Adrenal gland (tissue), 12 donors: ENCODE results near the gene SHROOM2. TPM values are rescaled to one million over a fixed set of nuclear protein-coding genes. Genes with fewer than 3 reads are reported as not detected.

Source experiments
- DNase-seq, 7 donors: peaks; one replicate each; pipeline ENCODE4 v3.0.0-alpha.2; 2019 to 2020
- H3K27ac ChIP-seq, 5 donors: fragments of 200-600 bp; sonication (generic) in 4 of 5; 1 replicate in 3 of 5; 2 replicates in 2 of 5; pipeline versions ENCODE4 v1.5.1 to v1.8.0; 2016 to 2020; ENCODE audit warnings: mild to moderate bottlenecking in 1 of 5
- H3K27me3 ChIP-seq: fragments of 200-600 bp; 2 replicates; pipeline ENCODE4 v1.8.0; 2021
- H3K36me3 ChIP-seq, 2 donors: fragments of 200-600 bp; replicated peaks in 1 of 2; 1 replicate in 1 of 2; 2 replicates in 1 of 2; pipeline versions ENCODE4 v1.5.1 to v1.8.0; 2018 to 2022
- H3K4me1 ChIP-seq, 2 donors: fragments of 200-600 bp; replicated peaks in 1 of 2; 1 replicate in 1 of 2; 2 replicates in 1 of 2; pipeline versions ENCODE4 v1.5.1 to v1.8.0; 2018 to 2021
- H3K4me3 ChIP-seq, 4 donors: fragments of 200-600 bp; sonication (generic) in 3 of 4; one replicate each; pipeline ENCODE4 v1.5.1; 2016 to 2018
- H3K9me3 ChIP-seq, 3 donors: fragments of 200-600 bp; sonication (generic) in 1 of 3; replicated peaks in 1 of 3; 1 replicate in 2 of 3; 2 replicates in 1 of 3; pipeline versions ENCODE4 v1.5.1 to v1.8.0; 2016 to 2021
- POLR2A ChIP-seq, 2 donors: fragments of 450-650 bp; IDR thresholded peaks; one replicate each; pipeline ENCODE4 v1.6.1; 2017; ENCODE audit warnings: antibody characterized with exemption in 2 of 2, mild to moderate bottlenecking in 2 of 2, moderate library complexity in 1 of 2
- WGBS, 4 donors: extraction: QIAGEN DNeasy Blood & Tissue Kit in 2 of 4; methylation state at CpG; one replicate each; pipeline versions ENCODE4 v1.1.5 to v1.1.7; 2013 to 2017; 5-methylcytosine and 5-hydroxymethylcytosine counted together
- intact Hi-C, 2 donors: fragments of 100-400 bp; cut with DNase I; formaldehyde crosslinking; loops; one replicate each; pipeline versions ENCODE4 v1.14.1 to v1.15.0; 2022 to 2023
- polyA plus RNA-seq, 3 donors: library from polyadenylated mRNA; stranded (reverse); fragments of 200-250 nt in 2 of 3; fragments of 350-450 nt in 1 of 3; fragmentation: Illumina TruSeq in 1 of 3; extraction: RNeasy Lipid Tissue Mini Kit (QIAGEN cat#74804) in 1 of 3; gene quantifications; one replicate each; pipeline ENCODE4 v1.2.3, GENCODE V29; 2013 to 2014
- total RNA-seq, 9 donors: library from RNA; depleted of rRNA in 4 of 9; stranded (reverse); fragments of >200 nt in 4 of 9; fragments of 120-200 nt in 1 of 9; fragmentation: NEBNext Ultra II Directional in 1 of 9; extraction: Animal tissue kit (Norgen Biotek cat#: 25700) in 1 of 9; gene quantifications; one replicate each; pipeline versions ENCODE4 v1.1.0 to v1.2.4, GENCODE V29; 2013 to 2023
- TF ChIP-seq, protein P1 (sequence below), 6 experiments: fragments of 450-650 bp in 4 of 6; fragments of 200-600 bp in 2 of 6; sonication (generic) in 1 of 6; IDR thresholded peaks; 1 replicate in 5 of 6; 2 replicates in 1 of 6; pipeline versions ENCODE4 v1.5.1 to v1.8.0; 2016 to 2021; ENCODE audit warnings: antibody characterized with exemption in 6 of 6, mild to moderate bottlenecking in 2 of 6, moderate library complexity in 1 of 6
- donor health status: healthy with polysubstance abuse.
- donor health status: Bipolar disorder and iron deficiency.
- donor health status: DM: yes; HTN: yes; CAD: no.
- donor health status: DM: no; HTN: no; CAD: no.
- donor health status: DM: no; HTN: no; CAD: no.
- donor health status: DM: yes; HTN: yes; CAD: no.

SHROOM2 gene
- total and polyA plus RNA-seq, 12 donors: 1.7 to 7.2 (median 4.0) TPM

DNA sequence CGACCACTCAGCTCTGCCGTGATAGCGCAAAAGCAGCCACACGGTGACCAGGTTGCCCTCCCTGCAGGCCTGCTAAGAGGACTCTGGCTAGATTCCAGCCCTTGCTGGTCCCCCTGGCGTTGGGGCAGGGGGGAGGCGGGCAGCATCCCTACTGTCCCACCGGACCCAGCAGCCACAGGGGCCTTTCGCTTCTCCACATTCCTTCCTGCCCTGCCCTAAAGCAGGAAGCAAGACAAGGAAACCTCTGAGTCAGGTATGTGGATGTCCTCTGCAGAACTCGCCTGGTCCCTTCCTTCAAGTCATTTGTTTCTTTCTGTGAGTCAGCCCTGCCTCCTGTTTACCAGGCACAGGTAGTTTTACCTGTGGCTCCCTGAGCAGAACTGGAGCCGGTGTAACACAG, 120.7 kb downstream of the SHROOM2 start:
- WGBS, 4 donors: 84 to 94% (median 87%) methylated on average over 6 to 10 of the region's 10 CpGs
- H3K9me3 ChIP-seq: no peaks in the 10 kb centered on the region
- TF ChIP-seq POLR2A (IDR thresholded peaks at IDR 0.05): no peak
- TF ChIP-seq, protein P1, sequence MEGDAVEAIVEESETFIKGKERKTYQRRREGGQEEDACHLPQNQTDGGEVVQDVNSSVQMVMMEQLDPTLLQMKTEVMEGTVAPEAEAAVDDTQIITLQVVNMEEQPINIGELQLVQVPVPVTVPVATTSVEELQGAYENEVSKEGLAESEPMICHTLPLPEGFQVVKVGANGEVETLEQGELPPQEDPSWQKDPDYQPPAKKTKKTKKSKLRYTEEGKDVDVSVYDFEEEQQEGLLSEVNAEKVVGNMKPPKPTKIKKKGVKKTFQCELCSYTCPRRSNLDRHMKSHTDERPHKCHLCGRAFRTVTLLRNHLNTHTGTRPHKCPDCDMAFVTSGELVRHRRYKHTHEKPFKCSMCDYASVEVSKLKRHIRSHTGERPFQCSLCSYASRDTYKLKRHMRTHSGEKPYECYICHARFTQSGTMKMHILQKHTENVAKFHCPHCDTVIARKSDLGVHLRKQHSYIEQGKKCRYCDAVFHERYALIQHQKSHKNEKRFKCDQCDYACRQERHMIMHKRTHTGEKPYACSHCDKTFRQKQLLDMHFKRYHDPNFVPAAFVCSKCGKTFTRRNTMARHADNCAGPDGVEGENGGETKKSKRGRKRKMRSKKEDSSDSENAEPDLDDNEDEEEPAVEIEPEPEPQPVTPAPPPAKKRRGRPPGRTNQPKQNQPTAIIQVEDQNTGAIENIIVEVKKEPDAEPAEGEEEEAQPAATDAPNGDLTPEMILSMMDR (IDR thresholded peaks at IDR 0.05): no peak
- no peak overlapping the region for H3K4me3 ChIP-seq
- intact Hi-C loops: no loop called here
- no peak for DNase-seq
- H3K36me3 ChIP-seq: no peaks in the 10 kb centered on the region
- H3K27ac ChIP-seq: no peak overlapping the region
- peaks cover 0 to 3% of the 10 kb centered on the region in 2 donors for H3K4me1 ChIP-seq
- no peaks in the 10 kb centered on the region for H3K27me3 ChIP-seq

DNA sequence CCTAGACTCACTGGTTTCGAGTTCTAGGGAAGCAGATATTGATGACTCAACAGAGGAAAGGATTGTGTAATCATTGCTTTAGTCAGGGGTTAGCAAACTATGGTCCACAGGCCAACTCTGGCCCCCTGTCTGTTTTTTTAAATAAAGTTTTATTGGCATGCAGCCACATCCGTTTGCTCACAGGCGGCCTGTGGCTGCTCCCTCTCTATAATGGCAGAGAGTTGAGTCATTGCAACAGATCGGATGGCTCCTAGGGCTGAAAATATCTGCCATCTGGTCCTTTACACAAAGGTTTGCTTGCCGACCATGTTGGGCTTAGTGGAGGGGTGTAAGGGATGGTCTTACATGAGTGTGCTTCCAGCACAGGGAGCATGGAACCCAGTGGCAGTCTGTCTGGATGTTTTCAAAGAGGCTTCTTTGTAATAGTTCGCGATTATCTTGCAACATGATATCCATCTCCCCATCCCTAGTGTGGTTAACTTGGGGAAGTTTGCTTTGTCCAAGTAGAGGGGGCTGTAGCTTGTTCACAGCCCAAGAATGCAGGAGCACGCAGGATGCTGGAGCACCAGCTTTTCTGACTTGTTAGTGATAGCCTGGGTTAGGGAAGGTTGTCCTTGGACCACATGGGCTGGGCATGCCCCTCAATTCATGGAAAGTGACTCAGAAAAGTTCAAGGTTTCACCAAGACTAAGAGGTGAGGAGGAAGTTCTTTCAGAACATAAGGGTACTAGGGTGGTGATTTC, 121.6 kb downstream of the SHROOM2 start:
- 39 to 86% (median 60%) methylated on average over 4 to 8 of the region's 8 CpGs for WGBS, 4 donors
- no peak overlapping the region for H3K4me3 ChIP-seq
- H3K27me3 ChIP-seq: no peaks in the 10 kb centered on the region
- H3K4me1 ChIP-seq: peaks cover 0 to 3% of the 10 kb centered on the region in 2 donors
- H3K27ac ChIP-seq: no peak overlapping the region
- H3K36me3 ChIP-seq: no peaks in the 10 kb centered on the region
- TF ChIP-seq POLR2A (IDR thresholded peaks at IDR 0.05): no peak
- TF ChIP-seq, protein P1 (IDR thresholded peaks at IDR 0.05): no peak
- H3K9me3 ChIP-seq: no peaks in the 10 kb centered on the region
- intact Hi-C loops: no loop called here
- DNase-seq: no peak

DNA sequence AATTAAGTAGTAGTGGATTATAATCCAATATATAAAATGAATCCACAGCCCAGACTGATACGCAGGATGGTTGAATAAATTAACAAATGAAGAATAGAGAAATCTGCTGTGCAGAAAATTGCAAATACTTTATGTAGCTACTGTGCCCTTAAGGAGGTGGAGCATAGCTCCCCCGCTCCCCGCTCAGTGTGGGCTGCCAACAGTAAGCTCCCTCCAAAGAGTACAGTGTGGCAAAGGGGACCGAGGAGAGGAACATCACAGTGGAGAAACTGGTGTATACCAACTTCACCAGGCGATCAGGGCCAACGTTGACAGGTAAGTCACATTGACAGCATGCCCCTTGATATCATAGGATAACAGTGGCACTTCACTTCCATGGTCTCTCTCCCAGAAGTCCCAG, 123.0 kb downstream of the SHROOM2 start:
- Histone ChIP-seq H3K4me1 (peaks cover 0 to 3% of the 10 kb centered on the region in 2 donors), H3K36me3 (no peaks in the 10 kb centered on the region), H3K27ac (no peak overlapping the region), H3K9me3 (no peaks in the 10 kb centered on the region), H3K4me3 (no peak overlapping the region), H3K27me3 (no peaks in the 10 kb centered on the region)
- TF ChIP-seq, protein P1 (IDR thresholded peaks at IDR 0.05): no peak
- TF ChIP-seq POLR2A (IDR thresholded peaks at IDR 0.05): no peak
- WGBS, 4 donors: 79 to 89% (median 83%) methylated on average over 4 to 6 of the region's 6 CpGs
- no peak for DNase-seq
- intact Hi-C loops: no loop called here

DNA sequence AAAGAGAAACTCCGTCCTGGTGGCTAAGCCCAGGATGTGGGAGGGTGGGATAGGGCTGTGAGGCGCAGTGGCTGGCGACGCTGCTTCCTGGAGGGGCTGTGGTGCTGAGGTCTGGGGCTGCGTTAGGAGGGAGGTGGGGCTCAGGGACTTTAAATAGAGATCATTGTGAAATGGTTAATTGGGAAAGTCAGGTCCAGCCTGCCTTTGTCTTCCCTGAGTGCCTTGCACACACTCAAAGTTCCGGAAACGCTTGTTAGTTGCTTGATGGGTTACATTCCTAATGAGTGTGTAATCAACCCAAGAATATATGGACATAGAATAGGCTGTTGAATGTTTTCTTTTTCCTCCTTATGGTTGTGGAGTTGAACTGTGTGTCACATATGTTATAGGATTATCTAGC, 125.3 kb downstream of the SHROOM2 start:
- no peak for DNase-seq
- no peak for TF ChIP-seq POLR2A (IDR thresholded peaks at IDR 0.05)
- TF ChIP-seq, protein P1 (IDR thresholded peaks at IDR 0.05): no peak
- intact Hi-C loops: no loop called here
- no peaks in the 10 kb centered on the region for H3K27me3 ChIP-seq
- H3K27ac ChIP-seq: no peak overlapping the region
- 73 to 87% (median 78%) methylated on average over 7 of the region's 7 CpGs for WGBS, 4 donors
- H3K9me3 ChIP-seq: no peaks in the 10 kb centered on the region
- no peak overlapping the region for H3K4me3 ChIP-seq
- H3K4me1 ChIP-seq: peaks cover 0 to 3% of the 10 kb centered on the region in 2 donors
- no peaks in the 10 kb centered on the region for H3K36me3 ChIP-seq
